Astrocyte of the cerebellum (primary cell): ENCODE data around the gene SGCA.
A peak's percentile ranks its signal among the peaks of the same experiment; 100 is the strongest.

ENCODE experiments used
- DNase-seq: peaks from one replicate; pipeline ENCODE4 v3.0.0-alpha.2; 2011; ENCODE audit warnings: low read depth
- H3K4me3 ChIP-seq: 2 replicates; pipeline ENCODE4 v1.5.1; 2011; ENCODE audit warnings: mild to moderate bottlenecking, low read depth, low read length, moderate library complexity
- in situ Hi-C: cut with HindIII; loops from 2 replicates; pipeline ENCODE4 v1.10.0; 2017; ENCODE audit warnings: low sequenced_read_pairs
- TF ChIP-seq, protein P1 (sequence below): IDR thresholded peaks from 2 replicates; pipeline ENCODE4 v1.5.1; 2012; ENCODE audit warnings: low read length, low read depth, moderate library complexity, mild to moderate bottlenecking; ENCODE audit errors: missing control alignments

SGCA gene

DNA sequence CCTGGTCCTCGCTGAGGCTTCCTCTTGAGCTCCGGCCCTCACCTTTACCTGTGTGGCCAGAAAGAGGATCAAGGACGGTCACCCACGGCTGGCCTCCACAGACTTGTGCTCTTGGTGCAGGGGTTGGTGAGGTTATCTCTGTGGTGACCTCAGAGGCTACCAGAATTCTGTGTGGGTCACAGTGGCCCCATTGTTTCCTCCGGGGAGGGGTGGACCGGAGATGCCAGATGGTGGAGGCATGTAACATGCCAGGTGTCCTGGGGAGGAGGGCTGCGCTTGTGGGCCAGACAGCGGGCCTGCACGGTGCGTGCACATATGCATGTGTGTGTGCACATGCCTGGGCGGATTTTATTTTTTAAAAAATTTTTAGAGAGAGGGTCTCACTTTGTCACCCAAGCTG, 6.3 kb downstream of the SGCA start:
- TF ChIP-seq, protein P1, sequence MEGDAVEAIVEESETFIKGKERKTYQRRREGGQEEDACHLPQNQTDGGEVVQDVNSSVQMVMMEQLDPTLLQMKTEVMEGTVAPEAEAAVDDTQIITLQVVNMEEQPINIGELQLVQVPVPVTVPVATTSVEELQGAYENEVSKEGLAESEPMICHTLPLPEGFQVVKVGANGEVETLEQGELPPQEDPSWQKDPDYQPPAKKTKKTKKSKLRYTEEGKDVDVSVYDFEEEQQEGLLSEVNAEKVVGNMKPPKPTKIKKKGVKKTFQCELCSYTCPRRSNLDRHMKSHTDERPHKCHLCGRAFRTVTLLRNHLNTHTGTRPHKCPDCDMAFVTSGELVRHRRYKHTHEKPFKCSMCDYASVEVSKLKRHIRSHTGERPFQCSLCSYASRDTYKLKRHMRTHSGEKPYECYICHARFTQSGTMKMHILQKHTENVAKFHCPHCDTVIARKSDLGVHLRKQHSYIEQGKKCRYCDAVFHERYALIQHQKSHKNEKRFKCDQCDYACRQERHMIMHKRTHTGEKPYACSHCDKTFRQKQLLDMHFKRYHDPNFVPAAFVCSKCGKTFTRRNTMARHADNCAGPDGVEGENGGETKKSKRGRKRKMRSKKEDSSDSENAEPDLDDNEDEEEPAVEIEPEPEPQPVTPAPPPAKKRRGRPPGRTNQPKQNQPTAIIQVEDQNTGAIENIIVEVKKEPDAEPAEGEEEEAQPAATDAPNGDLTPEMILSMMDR = no peak
- in situ Hi-C loops = loop anchor here (10.0 kb wide), 1 partner anchor 123 kb away; no protein-coding TSS in a partner anchor
- H3K4me3 ChIP-seq = no peak overlapping the region
- DNase-seq = no peak

- no peak for DNase-seq
- TF ChIP-seq, protein P1 = no peak
- in situ Hi-C loops = loop anchor here (10.0 kb wide), 1 partner anchor 122 kb away; no protein-coding TSS in a partner anchor
- H3K4me3 ChIP-seq = no peak overlapping the region
These were observed 7.1 kb downstream of the SGCA start for GRCh38 chr17:50172936-50173334.

- in situ Hi-C loops = loop anchor here (10.0 kb wide), 1 partner anchor 121 kb away; no protein-coding TSS in a partner anchor
- peak; percentile 79 for DNase-seq
- TF ChIP-seq, protein P1 = no peak
- H3K4me3 ChIP-seq = no peak overlapping the region
These were observed 7.6 kb downstream of the SGCA start for GRCh38 chr17:50173335-50173941.

GRCh38 chr17:50174444-50174843, 8.6 kb downstream of the SGCA start:
- no peak overlapping the region for H3K4me3 ChIP-seq
- TF ChIP-seq, protein P1 = no peak
- in situ Hi-C loops = loop anchor here (10.0 kb wide), 1 partner anchor 120 kb away; no protein-coding TSS in a partner anchor
- DNase-seq = no peak

- no peak overlapping the region for H3K4me3 ChIP-seq
- in situ Hi-C loops = loop anchor here (10.0 kb wide), 1 partner anchor 120 kb away; no protein-coding TSS in a partner anchor
- TF ChIP-seq, protein P1 = no peak
- no peak for DNase-seq
These were observed 9.4 kb downstream of the SGCA start for GRCh38 chr17:50175035-50175807.

DNA sequence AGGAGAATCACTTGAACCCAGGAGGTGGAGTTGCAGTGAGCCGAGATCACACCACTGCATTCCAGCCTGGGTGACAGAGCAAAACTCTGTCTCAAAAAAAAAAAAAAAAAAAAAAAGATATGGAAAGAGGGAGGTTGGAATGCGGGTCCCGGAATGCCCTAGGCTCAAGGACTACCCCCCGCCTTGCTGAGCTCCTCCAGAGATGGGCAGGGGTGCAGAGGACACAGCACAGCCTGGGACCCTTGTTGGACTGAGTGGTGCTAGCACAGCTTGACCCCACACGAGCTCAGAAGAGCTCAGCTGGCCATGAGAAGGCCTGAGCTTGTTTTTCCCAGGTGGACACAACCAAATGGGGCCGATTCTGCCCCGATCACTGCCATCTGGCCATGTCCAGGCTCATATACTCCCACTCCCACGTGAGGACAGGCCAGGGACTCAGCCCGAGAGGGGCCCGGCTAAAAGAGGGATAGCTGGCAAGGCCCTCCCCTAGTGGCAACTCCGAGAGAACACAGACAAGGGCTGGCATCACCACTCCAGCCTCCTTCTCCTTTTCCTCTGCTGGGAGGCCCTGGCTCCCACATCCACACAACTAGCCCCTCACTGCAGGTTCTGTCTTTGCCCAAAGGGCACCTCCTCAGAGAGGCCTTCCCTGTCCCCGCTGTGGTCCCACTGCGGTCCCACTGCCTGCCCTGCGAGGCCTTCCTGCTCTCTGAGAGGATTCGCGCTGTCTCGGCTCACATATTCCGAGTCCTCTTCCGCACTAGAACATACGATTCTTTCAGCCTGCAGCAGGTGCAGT, 11.0 kb downstream of the SGCA start:
- DNase-seq = no peak
- in situ Hi-C loops = loop anchor here (10.0 kb wide), 1 partner anchor 118 kb away; no protein-coding TSS in a partner anchor
- no peak overlapping the region for H3K4me3 ChIP-seq
- TF ChIP-seq, protein P1 = peak; percentile 16
